H9 (cell line): Measurements from ENCODE around the gene LY6G5C. TPM values are rescaled to one million over a fixed set of nuclear protein-coding genes. Genes with fewer than 3 reads are reported as not detected.
"Not testable (repeated sequence)": the region's sequence is repeated elsewhere in the genome, so short reads cannot be mapped to it uniquely, and the experiment has no call there.

Source experiments
- DNase-seq: peaks from one replicate; pipeline ENCODE4 v3.0.0-alpha.2; 2017
- H2AFZ ChIP-seq: one replicate; pipeline ENCODE4 v1.6.1; 2013; ENCODE audit warnings: mild to moderate bottlenecking, low read length, control low read depth, moderate library complexity
- H2AK5ac ChIP-seq: 2 replicates; pipeline ENCODE4 v1.6.1; 2013; ENCODE audit warnings: low read length, control low read depth, mixed read lengths; ENCODE audit not compliant: insufficient read length
- H2BK120ac ChIP-seq: one replicate; pipeline ENCODE4 v1.6.1; 2013; ENCODE audit warnings: low read depth, mild to moderate bottlenecking, low read length, control low read depth, inconsistent platforms; ENCODE audit not compliant: poor library complexity, severe bottlenecking
- H2BK12ac ChIP-seq: 2 replicates; pipeline ENCODE4 v1.6.1; 2013; ENCODE audit warnings: low read length, control low read depth, mixed read lengths, low read depth; ENCODE audit not compliant: insufficient read length
- H2BK15ac ChIP-seq: 2 replicates; pipeline ENCODE4 v1.6.1; 2013; ENCODE audit warnings: low read depth, low read length, control low read depth
- H2BK20ac ChIP-seq: one replicate; pipeline ENCODE4 v1.6.1; 2013; ENCODE audit warnings: low read depth, mild to moderate bottlenecking, low read length, control low read depth, inconsistent platforms; ENCODE audit not compliant: poor library complexity, severe bottlenecking
- H2BK5ac ChIP-seq: 2 replicates; pipeline ENCODE4 v1.6.1; 2013; ENCODE audit warnings: low read length, control low read depth, mixed read lengths; ENCODE audit not compliant: insufficient read length
- H3K14ac ChIP-seq: 2 replicates; pipeline ENCODE4 v1.6.1; 2013; ENCODE audit warnings: low read length, control low read depth; ENCODE audit not compliant: insufficient read depth
- H3K18ac ChIP-seq: 2 replicates; pipeline ENCODE4 v1.6.1; 2013; ENCODE audit warnings: low read depth, mild to moderate bottlenecking, mixed read lengths, low read length, control low read depth; ENCODE audit not compliant: insufficient read length
- H3K23ac ChIP-seq: 2 replicates; pipeline ENCODE4 v1.6.1; 2013; ENCODE audit warnings: low read length, control low read depth, mixed read lengths, low read depth; ENCODE audit not compliant: insufficient read length
- H3K23me2 ChIP-seq: 2 replicates; pipeline ENCODE4 v1.6.1; 2013; ENCODE audit warnings: low read depth, mild to moderate bottlenecking, mixed read lengths, low read length, control low read depth; ENCODE audit not compliant: insufficient read length, poor library complexity, severe bottlenecking
- H3K27ac ChIP-seq: 2 replicates; pipeline ENCODE4 v1.5.1; 2013; ENCODE audit warnings: low read length, control low read depth, mixed read lengths, low read depth; ENCODE audit not compliant: insufficient read length
- H3K27me3 ChIP-seq: 2 replicates; pipeline ENCODE4 v1.6.1; 2013; ENCODE audit warnings: low read length, control low read depth, inconsistent platforms; ENCODE audit not compliant: insufficient read depth
- H3K4ac ChIP-seq: 2 replicates; pipeline ENCODE4 v1.6.1; 2013; ENCODE audit warnings: low read depth, mild to moderate bottlenecking, control low read depth, inconsistent platforms, low read length, moderate library complexity
- H3K4me1 ChIP-seq: 2 replicates; pipeline ENCODE4 v1.6.1; 2013; ENCODE audit warnings: low read length, control low read depth, inconsistent platforms; ENCODE audit not compliant: insufficient read depth
- H3K4me2 ChIP-seq: 2 replicates; pipeline ENCODE4 v1.6.1; 2013; ENCODE audit warnings: low read length, control low read depth, mixed read lengths; ENCODE audit not compliant: insufficient read length, insufficient read depth
- H3K56ac ChIP-seq: 2 replicates; pipeline ENCODE4 v1.6.1; 2013; ENCODE audit warnings: low read depth, mild to moderate bottlenecking, mixed read lengths, low read length, control low read depth; ENCODE audit not compliant: insufficient read length
- H3K79me1 ChIP-seq: 2 replicates; pipeline ENCODE4 v1.6.1; 2013; ENCODE audit warnings: low read depth, mild to moderate bottlenecking, moderate library complexity, low read length, control low read depth, inconsistent platforms; ENCODE audit not compliant: insufficient read depth, poor library complexity, severe bottlenecking
- H3K79me2 ChIP-seq: 2 replicates; pipeline ENCODE4 v1.6.1; 2013; ENCODE audit warnings: low read length, control low read depth, inconsistent platforms; ENCODE audit not compliant: insufficient read depth
- H3K9ac ChIP-seq: 2 replicates; pipeline ENCODE4 v1.6.1; 2013; ENCODE audit warnings: low read length, control low read depth, mixed read lengths; ENCODE audit not compliant: insufficient read length; ENCODE audit errors: extremely low read depth
- H3K9me3 ChIP-seq: one replicate; pipeline ENCODE4 v1.6.1; 2013; ENCODE audit warnings: low read depth, low read length, inconsistent platforms; ENCODE audit not compliant: control insufficient read depth
- H3T11ph ChIP-seq: one replicate; pipeline ENCODE4 v1.6.1; 2013; ENCODE audit warnings: mild to moderate bottlenecking, low read length, control low read depth, inconsistent platforms
- H4K20me1 ChIP-seq: one replicate; pipeline ENCODE4 v1.6.1; 2013; ENCODE audit not compliant: control insufficient read depth, insufficient read length, insufficient read depth
- H4K5ac ChIP-seq: 2 replicates; pipeline ENCODE4 v1.6.1; 2013; ENCODE audit warnings: low read depth, mild to moderate bottlenecking, mixed read lengths, low read length, control low read depth; ENCODE audit not compliant: insufficient read length
- H4K8ac ChIP-seq: replicated peaks from 2 replicates; pipeline ENCODE4 v1.6.1; 2013; ENCODE audit warnings: low read length, control low read depth, mixed read lengths, low read depth; ENCODE audit not compliant: insufficient read length
- H4K91ac ChIP-seq: 2 replicates; pipeline ENCODE4 v1.6.1; 2013; ENCODE audit warnings: low read depth, mild to moderate bottlenecking, moderate library complexity, mixed read lengths, low read length, control low read depth; ENCODE audit not compliant: insufficient read length
- H3K27ac Mint-ChIP-seq, 3 experiments: 2 replicates in 2 of 3; 3 replicates in 1 of 3; pipeline ENCODE4 v1.8.0; 2020 to 2021; ENCODE audit warnings: mixed read lengths in 3 of 3, mild to moderate bottlenecking in 1 of 3, moderate library complexity in 1 of 3
- H3K27me3 Mint-ChIP-seq: 2 replicates; pipeline ENCODE4 v1.8.0; 2021; ENCODE audit warnings: low read depth, mild to moderate bottlenecking, moderate library complexity, mixed read lengths
- H3K36me3 Mint-ChIP-seq, 3 experiments: 2 replicates in 2 of 3; 3 replicates in 1 of 3; pipeline ENCODE4 v1.8.0; 2020 to 2021; ENCODE audit warnings: low read depth in 3 of 3, mixed read lengths in 3 of 3; ENCODE audit not compliant: insufficient read depth in 1 of 3
- H3K4me1 Mint-ChIP-seq, 2 experiments: 2 replicates each; pipeline ENCODE4 v1.8.0; 2020; ENCODE audit warnings: mixed read lengths in 2 of 2
- H3K4me3 Mint-ChIP-seq, 2 experiments: 2 replicates in 1 of 2; 3 replicates in 1 of 2; pipeline ENCODE4 v1.8.0; 2020 to 2021; ENCODE audit warnings: mild to moderate bottlenecking in 2 of 2, mixed read lengths in 2 of 2, moderate library complexity in 1 of 2
- H3K9me3 Mint-ChIP-seq, 2 experiments: 2 replicates in 1 of 2; 3 replicates in 1 of 2; pipeline ENCODE4 v1.8.0; 2020; ENCODE audit warnings: mild to moderate bottlenecking in 2 of 2, mixed read lengths in 2 of 2, moderate library complexity in 1 of 2
- WGBS: extraction: QIAGEN DNeasy Blood & Tissue Kit; methylation state at CpG from one replicate; pipeline ENCODE4 v1.1.7; 2013; ENCODE audit warnings: missing lambda C conversion rate, low lambda C conversion rate, mixed read lengths; ENCODE audit not compliant: insufficient read length; ENCODE audit errors: extremely low coverage; 5-methylcytosine and 5-hydroxymethylcytosine counted together
- total RNA-seq: library from RNA; stranded (reverse); gene quantifications from 2 replicates; pipeline ENCODE4 v1.2.1, GENCODE V29; 2021
- TF ChIP-seq, protein P1 (sequence below): fragments of 200-600 bp; sonication (generic); conservative IDR thresholded peaks from 3 replicates; pipeline ENCODE4 v1.8.0; 2021; ENCODE audit warnings: antibody characterized with exemption, mild to moderate bottlenecking

LY6G5C gene
- total RNA-seq, 1 experiment from 2014 or later, result 2.2 TPM

DNA sequence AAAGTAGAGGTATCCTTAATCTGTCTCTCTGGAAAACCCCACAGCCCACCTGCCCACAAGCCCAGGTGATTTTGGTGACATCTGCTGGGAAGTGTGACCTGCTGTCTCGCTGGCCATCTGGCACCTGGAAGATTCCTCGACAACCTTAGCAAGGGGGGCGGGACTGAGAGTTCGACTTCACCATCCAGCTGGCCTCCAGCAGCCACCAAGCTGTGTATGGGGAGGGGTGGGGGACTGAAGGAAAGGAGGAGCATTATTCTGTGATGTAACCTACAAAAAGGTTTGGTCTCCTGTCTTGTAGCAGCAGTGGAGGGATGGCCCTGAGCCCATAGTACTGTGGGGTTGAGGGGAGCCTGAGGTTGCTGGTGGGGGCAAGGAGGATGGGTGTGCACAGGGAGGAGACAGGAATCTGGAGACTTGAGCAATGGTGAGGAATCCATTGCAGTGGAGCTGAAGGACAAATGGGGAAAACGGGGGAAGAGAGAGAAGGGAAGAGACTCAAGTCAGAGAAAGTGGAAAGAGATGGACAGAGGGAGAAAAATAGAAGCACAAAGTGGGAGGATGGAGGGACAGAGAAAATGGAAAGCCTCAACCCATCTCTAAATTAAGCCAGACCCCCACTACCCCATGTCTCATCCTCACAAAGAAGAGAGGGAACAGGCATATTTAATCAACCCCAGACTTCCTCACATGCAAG lies 29.8 kb upstream of the LY6G5C start:
- Histone ChIP-seq H3K79me2 (no peaks in the 10 kb centered on the region), H2AK5ac (no peak overlapping the region), H3K27me3 (no peaks in the 10 kb centered on the region), H3K14ac (no peak overlapping the region), H4K5ac (no peak overlapping the region), H2BK15ac (no peak overlapping the region), H4K8ac (no peak overlapping the region), H2AFZ (no peak overlapping the region), H3K56ac (no peak overlapping the region), H3K9me3 (no peaks in the 10 kb centered on the region), H3K27ac (no peak overlapping the region), H3K23ac (no peak overlapping the region), H2BK12ac (no peak overlapping the region), H3K4me1 (peaks cover 5% of the 10 kb centered on the region; the same call in 1 of the 2 replicates), H3K9ac (no peak overlapping the region), H3K18ac (no peak overlapping the region), H4K20me1 (no peaks in the 10 kb centered on the region), H3K23me2 (no peaks in the 10 kb centered on the region), H3T11ph (no peak overlapping the region), H2BK5ac (no peak overlapping the region), H3K4me2 (no peak overlapping the region), H2BK20ac (no peak overlapping the region), H3K4ac (no peak overlapping the region), H4K91ac (no peak overlapping the region), H2BK120ac (no peak overlapping the region), H3K79me1 (no peaks in the 10 kb centered on the region)
- WGBS, result no CpG with 5 or more reads among the region's 5 CpGs
- Mint-ChIP-seq H3K4me1 (peaks cover 31 to 40% of the 10 kb centered on the region in 2 experiments), H3K27me3 (peaks cover 9% of the 10 kb centered on the region), H3K9me3 (no peaks in the 10 kb centered on the region), H3K36me3 (no peaks in the 10 kb centered on the region), H3K27ac (no peak overlapping the region), H3K4me3 (no peak overlapping the region)
- TF ChIP-seq, protein P1, sequence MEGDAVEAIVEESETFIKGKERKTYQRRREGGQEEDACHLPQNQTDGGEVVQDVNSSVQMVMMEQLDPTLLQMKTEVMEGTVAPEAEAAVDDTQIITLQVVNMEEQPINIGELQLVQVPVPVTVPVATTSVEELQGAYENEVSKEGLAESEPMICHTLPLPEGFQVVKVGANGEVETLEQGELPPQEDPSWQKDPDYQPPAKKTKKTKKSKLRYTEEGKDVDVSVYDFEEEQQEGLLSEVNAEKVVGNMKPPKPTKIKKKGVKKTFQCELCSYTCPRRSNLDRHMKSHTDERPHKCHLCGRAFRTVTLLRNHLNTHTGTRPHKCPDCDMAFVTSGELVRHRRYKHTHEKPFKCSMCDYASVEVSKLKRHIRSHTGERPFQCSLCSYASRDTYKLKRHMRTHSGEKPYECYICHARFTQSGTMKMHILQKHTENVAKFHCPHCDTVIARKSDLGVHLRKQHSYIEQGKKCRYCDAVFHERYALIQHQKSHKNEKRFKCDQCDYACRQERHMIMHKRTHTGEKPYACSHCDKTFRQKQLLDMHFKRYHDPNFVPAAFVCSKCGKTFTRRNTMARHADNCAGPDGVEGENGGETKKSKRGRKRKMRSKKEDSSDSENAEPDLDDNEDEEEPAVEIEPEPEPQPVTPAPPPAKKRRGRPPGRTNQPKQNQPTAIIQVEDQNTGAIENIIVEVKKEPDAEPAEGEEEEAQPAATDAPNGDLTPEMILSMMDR, result no peak
- DNase-seq, result no peak

DNA sequence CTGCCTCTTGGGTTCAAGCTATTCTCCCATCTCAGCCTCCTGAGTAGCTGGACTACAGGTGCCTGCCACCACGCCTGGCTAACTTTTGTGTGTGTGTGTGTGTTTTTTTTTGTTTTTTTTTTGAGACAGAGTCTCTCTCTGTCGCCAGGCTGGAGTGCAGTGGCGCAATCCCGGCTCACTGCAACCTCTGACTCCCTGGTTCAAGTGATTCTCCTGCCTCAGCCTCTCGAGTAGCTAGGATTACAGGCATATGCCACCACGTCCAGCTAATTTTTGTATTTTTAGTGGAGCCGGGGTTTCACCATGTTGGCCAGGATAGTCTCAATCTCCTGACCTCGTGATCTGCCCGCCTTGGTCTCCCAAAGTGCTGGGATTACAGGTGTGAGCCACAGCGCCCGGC lies 28.3 kb upstream of the LY6G5C start:
- not testable (repeated sequence) for H3K4me1 ChIP-seq, H2BK12ac ChIP-seq, H4K91ac ChIP-seq, H3K23ac ChIP-seq, H4K5ac ChIP-seq, H3K4me3 Mint-ChIP-seq, H3K27ac ChIP-seq, H2BK20ac ChIP-seq, DNase-seq, H2AFZ ChIP-seq, H3K4me2 ChIP-seq, H3K27ac Mint-ChIP-seq, H3K4ac ChIP-seq, H3K9me3 Mint-ChIP-seq, H3K9me3 ChIP-seq, H3K56ac ChIP-seq, H3K79me2 ChIP-seq, H3K23me2 ChIP-seq, H3K14ac ChIP-seq, H4K8ac ChIP-seq, H2BK120ac ChIP-seq, H2BK15ac ChIP-seq, H3K27me3 ChIP-seq, H2BK5ac ChIP-seq, H3T11ph ChIP-seq, H3K9ac ChIP-seq, H3K36me3 Mint-ChIP-seq, H3K27me3 Mint-ChIP-seq, H3K79me1 ChIP-seq, H4K20me1 ChIP-seq, H3K18ac ChIP-seq, H2AK5ac ChIP-seq
- H3K4me1 Mint-ChIP-seq, result peaks cover 24 to 29% of the 10 kb centered on the region in 2 experiments
- no CpG with 5 or more reads among the region's 11 CpGs for WGBS
